H1 (cell line): ENCODE measurements around the gene DAPK1.

Experiments
- ATF3 ChIP-seq: IDR thresholded peaks from 2 replicates; pipeline ENCODE4 v1.6.1; 2011; ENCODE audit warnings: low read depth, mild to moderate bottlenecking, low read length; ENCODE audit not compliant: insufficient read depth
- BRCA1 ChIP-seq: IDR thresholded peaks from 2 replicates; pipeline ENCODE4 v1.6.1; 2012; ENCODE audit warnings: low read depth, low read length, improper control_type of control experiment
- CEBPB ChIP-seq: IDR thresholded peaks from 2 replicates; pipeline ENCODE4 v1.6.1; 2012; ENCODE audit warnings: low read depth, low read length
- CTCF ChIP-seq, 3 experiments: IDR thresholded peaks; 1 replicate in 2 of 3; 2 replicates in 1 of 3; pipeline versions ENCODE4 v1.5.1 to v1.6.1; 2011; ENCODE audit warnings: low read length in 3 of 3, mild to moderate bottlenecking in 3 of 3, inconsistent platforms in 2 of 3, low read depth in 1 of 3, moderate library complexity in 1 of 3; ENCODE audit not compliant: insufficient read depth in 1 of 3; ENCODE audit errors: control extremely low read depth in 1 of 3
- EZH2 ChIP-seq: fragments of 200-600 bp; sonication (generic); IDR thresholded peaks from 2 replicates; pipeline ENCODE4 v1.7.1; 2012; ENCODE audit warnings: low read depth, mild to moderate bottlenecking, moderate library complexity, low read length, inconsistent platforms; ENCODE audit not compliant: severe bottlenecking
- KDM1A ChIP-seq: fragments of 200-600, 300-600 bp; sonication (generic); IDR thresholded peaks from 2 replicates; pipeline ENCODE4 v1.7.1; 2016; ENCODE audit warnings: mild to moderate bottlenecking, low read length, borderline replicate concordance
- MAX ChIP-seq: IDR thresholded peaks from 2 replicates; pipeline ENCODE4 v1.6.1; 2012; ENCODE audit warnings: inconsistent platforms
- POLR2A ChIP-seq, 2 experiments: IDR thresholded peaks; 1 replicate in 1 of 2; 2 replicates in 1 of 2; pipeline ENCODE4 v1.6.1; 2011; ENCODE audit warnings: low read depth in 2 of 2, low read length in 2 of 2, mild to moderate bottlenecking in 2 of 2; ENCODE audit errors: control extremely low read depth in 1 of 2
- POLR2AphosphoS5 ChIP-seq: IDR thresholded peaks from 2 replicates; pipeline ENCODE4 v1.6.1; 2011; ENCODE audit warnings: low read depth, low read length
- RBBP5 ChIP-seq: IDR thresholded peaks from 2 replicates; pipeline ENCODE4 v1.7.1; 2012; ENCODE audit warnings: low read depth, mild to moderate bottlenecking, inconsistent platforms, low read length, moderate library complexity, borderline replicate concordance
- RFX5 ChIP-seq: IDR thresholded peaks from 2 replicates; pipeline ENCODE4 v1.6.1; 2011; ENCODE audit warnings: low read depth, low read length, improper control_type of control experiment, borderline replicate concordance
- SRF ChIP-seq: IDR thresholded peaks from 2 replicates; pipeline ENCODE4 v1.6.1; 2011; ENCODE audit warnings: mild to moderate bottlenecking, low read depth, low read length, moderate library complexity
- YY1 ChIP-seq: IDR thresholded peaks from 2 replicates; pipeline ENCODE4 v1.6.1; 2011; ENCODE audit warnings: low read depth, mild to moderate bottlenecking, low read length

- TF ChIP-seq POLR2AphosphoS5 = no peak
- TF ChIP-seq KDM1A = no peak
- no peak for TF ChIP-seq CTCF (IDR thresholded peaks at IDR 0.05; ENCODE audit: control extremely low read depth in 1 of 3, insufficient read depth in 1 of 3, low read depth in 1 of 3, low read length in 3 of 3)
- TF ChIP-seq ATF3 = no peak
- TF ChIP-seq MAX = no peak
- TF ChIP-seq SRF = no peak
- TF ChIP-seq YY1 = no peak
- TF ChIP-seq RFX5 = no peak
- TF ChIP-seq EZH2 = no peak
- no peak for TF ChIP-seq BRCA1
- TF ChIP-seq POLR2A (IDR thresholded peaks at IDR 0.05; ENCODE audit: control extremely low read depth in 1 of 2, low read depth in 2 of 2, low read length in 2 of 2) = no peak
- TF ChIP-seq CEBPB = no peak
- TF ChIP-seq RBBP5 = no peak
Measured at GRCh38 chr9:87569008-87569509, 71.4 kb downstream of the DAPK1 start.
